ENCODE results near the gene TTLL3. TPM values are rescaled to one million over a fixed set of nuclear protein-coding genes. Genes with fewer than 3 reads are reported as not detected.

The TTLL3 gene, protein sequence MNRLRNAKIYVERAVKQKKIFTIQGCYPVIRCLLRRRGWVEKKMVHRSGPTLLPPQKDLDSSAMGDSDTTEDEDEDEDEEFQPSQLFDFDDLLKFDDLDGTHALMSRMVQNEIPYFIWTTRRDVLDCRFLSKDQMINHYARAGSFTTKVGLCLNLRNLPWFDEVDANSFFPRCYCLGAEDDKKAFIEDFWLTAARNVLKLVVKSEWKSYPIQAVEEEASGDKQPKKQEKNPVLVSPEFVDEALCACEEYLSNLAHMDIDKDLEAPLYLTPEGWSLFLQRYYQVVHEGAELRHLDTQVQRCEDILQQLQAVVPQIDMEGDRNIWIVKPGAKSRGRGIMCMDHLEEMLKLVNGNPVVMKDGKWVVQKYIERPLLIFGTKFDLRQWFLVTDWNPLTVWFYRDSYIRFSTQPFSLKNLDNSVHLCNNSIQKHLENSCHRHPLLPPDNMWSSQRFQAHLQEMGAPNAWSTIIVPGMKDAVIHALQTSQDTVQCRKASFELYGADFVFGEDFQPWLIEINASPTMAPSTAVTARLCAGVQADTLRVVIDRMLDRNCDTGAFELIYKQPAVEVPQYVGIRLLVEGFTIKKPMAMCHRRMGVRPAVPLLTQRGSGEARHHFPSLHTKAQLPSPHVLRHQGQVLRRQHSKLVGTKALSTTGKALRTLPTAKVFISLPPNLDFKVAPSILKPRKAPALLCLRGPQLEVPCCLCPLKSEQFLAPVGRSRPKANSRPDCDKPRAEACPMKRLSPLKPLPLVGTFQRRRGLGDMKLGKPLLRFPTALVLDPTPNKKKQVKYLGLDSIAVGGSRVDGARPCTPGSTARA
- total RNA-seq, result 13.6 TPM

DNA sequence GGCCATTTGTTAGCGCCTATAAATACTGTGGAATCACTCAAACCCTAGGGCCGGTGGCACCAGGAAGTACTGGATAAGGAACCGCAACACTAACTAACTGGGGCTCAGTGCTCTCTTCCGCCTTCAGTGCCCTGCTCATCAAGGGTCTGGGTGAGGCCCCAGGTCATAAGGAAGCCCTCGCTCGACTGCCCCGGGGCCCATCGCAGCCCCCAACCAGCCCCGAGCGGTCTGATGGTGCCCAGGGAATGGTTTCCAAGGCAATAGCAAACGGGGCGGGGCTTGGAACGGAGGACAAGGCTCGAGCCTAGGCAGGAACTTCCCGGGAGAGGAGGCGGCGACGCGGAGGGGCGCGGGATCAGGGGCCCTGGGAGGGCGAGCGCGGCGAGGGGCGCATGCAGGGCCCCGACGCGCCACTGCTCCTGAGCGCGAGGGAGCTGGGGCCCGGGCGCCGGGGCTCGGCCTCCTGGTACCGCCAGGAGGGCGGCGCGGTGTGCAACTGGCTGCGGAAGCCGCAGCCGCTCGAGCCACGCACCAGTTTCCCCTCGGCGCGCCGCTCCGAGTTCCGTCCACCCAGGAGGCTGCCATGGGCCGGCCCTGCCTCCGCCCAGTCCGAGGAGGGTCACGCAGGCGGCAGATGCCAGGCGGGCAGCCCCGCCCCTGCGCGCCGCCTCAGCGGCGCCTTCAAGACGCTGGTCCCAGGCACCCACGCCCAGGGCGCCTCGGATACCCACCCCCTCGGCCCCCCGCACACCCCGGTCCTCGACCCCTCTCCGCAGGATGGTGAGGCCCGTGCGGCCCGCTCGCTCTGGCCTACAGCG lies at the start of gene TTLL3:
Gene TTLL3 (plus strand): TSS at position 648 of the 818 bp plus-strand sequence. CDS start 400 bp downstream, outside the sequence.
- H3K9ac ChIP-seq (ENCODE audit: low read depth in 1 of 3, low read length in 3 of 3), result peak within 1 kb of the TSS; percentile 73 to 89 (median 81)
- H3K36me3 ChIP-seq (ENCODE audit: control insufficient read depth in 3 of 3, insufficient read depth in 3 of 3, low read length in 3 of 3), result peaks cover 17 to 26% (median 25%) of the 10 kb centered on the region in 3 donors
- H3K4me1 ChIP-seq (ENCODE audit: control insufficient read depth in 3 of 3, insufficient read depth in 3 of 3, low read length in 3 of 3), result peaks cover 15 to 22% (median 21%) of the 10 kb centered on the region in 3 donors
- H3K27ac ChIP-seq (ENCODE audit: low read depth, low read length), result peak within 1 kb of the TSS; percentile 85
- no peaks in the 10 kb centered on the region for H3K9me3 ChIP-seq (ENCODE audit: control insufficient read depth in 3 of 3, low read length in 3 of 3)
- H3K27me3 ChIP-seq (ENCODE audit: control insufficient read depth in 3 of 3, insufficient read depth in 3 of 3, low read length in 3 of 3), result no peaks in the 10 kb centered on the region
- peak within 1 kb of the TSS; percentile 75 to 79 (median 76) for H3K4me3 ChIP-seq (ENCODE audit: low read length in 3 of 3)

DNA sequence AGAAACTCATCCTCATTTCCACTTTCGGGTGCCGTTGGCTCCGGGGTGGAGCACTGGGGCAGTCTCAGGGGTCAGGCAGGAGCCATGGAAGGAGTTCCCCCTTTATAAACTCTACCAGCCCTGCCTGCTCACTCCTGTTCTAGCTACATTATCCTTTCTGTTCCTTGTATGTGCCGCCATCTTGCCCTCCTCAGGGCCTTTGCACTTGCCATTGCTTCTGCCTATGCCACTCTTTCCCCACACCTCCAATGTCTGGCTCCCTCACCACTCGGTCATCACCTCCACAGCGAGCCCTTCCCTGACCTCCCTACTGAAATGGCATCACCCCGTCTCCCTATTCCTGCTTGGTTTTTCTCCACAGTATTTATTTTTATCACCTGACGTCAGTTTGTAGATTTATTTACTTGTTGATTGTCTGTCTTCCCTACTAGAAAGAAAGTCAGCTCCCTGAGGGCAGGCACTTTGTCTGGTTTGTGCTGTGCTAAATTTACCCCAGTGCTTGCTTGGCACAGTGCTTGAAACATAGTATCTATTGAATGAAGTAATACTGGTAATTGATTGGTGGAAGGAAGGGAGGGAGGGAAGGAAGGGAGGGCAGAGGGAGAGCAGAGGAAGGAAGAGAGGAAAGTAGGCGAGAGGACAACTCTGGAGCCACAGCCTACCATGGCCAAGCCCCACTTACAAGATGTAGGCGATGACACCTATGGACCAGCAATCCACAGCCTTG lies 49.1 kb upstream of the TTLL3 start:
- H3K9ac ChIP-seq (ENCODE audit: low read depth in 1 of 3, low read length in 3 of 3), result no peak overlapping the region
- H3K27me3 ChIP-seq (ENCODE audit: control insufficient read depth in 3 of 3, insufficient read depth in 3 of 3, low read length in 3 of 3), result no peaks in the 10 kb centered on the region
- no peak overlapping the region for H3K4me3 ChIP-seq (ENCODE audit: low read length in 3 of 3)
- no peak overlapping the region for H3K27ac ChIP-seq (ENCODE audit: low read depth, low read length)
- H3K36me3 ChIP-seq (ENCODE audit: control insufficient read depth in 3 of 3, insufficient read depth in 3 of 3, low read length in 3 of 3), result peaks cover 36 to 43% (median 42%) of the 10 kb centered on the region in 3 donors
- H3K9me3 ChIP-seq (ENCODE audit: control insufficient read depth in 3 of 3, low read length in 3 of 3), result no peaks in the 10 kb centered on the region
- H3K4me1 ChIP-seq (ENCODE audit: control insufficient read depth in 3 of 3, insufficient read depth in 3 of 3, low read length in 3 of 3), result no peaks in the 10 kb centered on the region

- H3K4me3 ChIP-seq (ENCODE audit: low read length in 3 of 3), result no peak overlapping the region
- H3K9me3 ChIP-seq (ENCODE audit: control insufficient read depth in 3 of 3, low read length in 3 of 3), result no peaks in the 10 kb centered on the region
- H3K9ac ChIP-seq (ENCODE audit: low read depth in 1 of 3, low read length in 3 of 3), result no peak overlapping the region
- H3K27ac ChIP-seq (ENCODE audit: low read depth, low read length), result no peak overlapping the region
- peaks cover 1 to 3% (median 1%) of the 10 kb centered on the region in 3 donors for H3K4me1 ChIP-seq (ENCODE audit: control insufficient read depth in 3 of 3, insufficient read depth in 3 of 3, low read length in 3 of 3)
- H3K36me3 ChIP-seq (ENCODE audit: control insufficient read depth in 3 of 3, insufficient read depth in 3 of 3, low read length in 3 of 3), result peaks cover 26 to 35% (median 34%) of the 10 kb centered on the region in 3 donors
- H3K27me3 ChIP-seq (ENCODE audit: control insufficient read depth in 3 of 3, insufficient read depth in 3 of 3, low read length in 3 of 3), result no peaks in the 10 kb centered on the region
These were observed 48.1 kb upstream of the TTLL3 start for GRCh38 chr3:9761919-9762318.

DNA sequence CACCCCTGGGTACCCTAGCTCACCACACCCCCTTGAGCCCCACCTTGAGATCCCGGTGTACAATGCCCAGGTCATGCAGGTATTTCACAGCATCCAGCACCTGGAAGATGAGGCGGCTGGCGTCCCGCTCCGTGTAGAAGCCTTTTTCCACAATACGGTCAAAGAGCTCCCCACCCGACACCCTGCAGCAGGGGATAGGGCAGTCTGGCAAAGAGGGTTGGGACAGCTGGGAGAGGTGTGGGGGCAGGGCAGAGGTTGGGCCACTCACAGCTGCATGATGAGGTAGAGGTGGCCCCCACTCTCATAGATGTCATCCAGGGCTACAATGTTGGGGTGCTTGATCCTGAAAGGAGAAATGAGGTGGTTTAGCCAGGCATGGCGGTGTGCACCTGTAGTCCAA lies 47.2 kb upstream of the TTLL3 start:
- Histone ChIP-seq H3K4me3 (ENCODE audit: low read length in 3 of 3) (no peak overlapping the region), H3K27ac (ENCODE audit: low read depth, low read length) (no peak overlapping the region), H3K36me3 (ENCODE audit: control insufficient read depth in 3 of 3, insufficient read depth in 3 of 3, low read length in 3 of 3) (peaks cover 18 to 28% (median 28%) of the 10 kb centered on the region in 3 donors), H3K9ac (ENCODE audit: low read depth in 1 of 3, low read length in 3 of 3) (no peak overlapping the region), H3K4me1 (ENCODE audit: control insufficient read depth in 3 of 3, insufficient read depth in 3 of 3, low read length in 3 of 3) (peaks cover 4 to 11% (median 7%) of the 10 kb centered on the region in 3 donors), H3K27me3 (ENCODE audit: control insufficient read depth in 3 of 3, insufficient read depth in 3 of 3, low read length in 3 of 3) (no peaks in the 10 kb centered on the region), H3K9me3 (ENCODE audit: control insufficient read depth in 3 of 3, low read length in 3 of 3) (no peaks in the 10 kb centered on the region)

GRCh38 chr3:9765865-9766264 lies 44.2 kb upstream of the TTLL3 start:
- peaks cover 4 to 17% (median 12%) of the 10 kb centered on the region in 3 donors for H3K36me3 ChIP-seq (ENCODE audit: control insufficient read depth in 3 of 3, insufficient read depth in 3 of 3, low read length in 3 of 3)
- peaks cover 20 to 34% (median 30%) of the 10 kb centered on the region in 3 donors for H3K4me1 ChIP-seq (ENCODE audit: control insufficient read depth in 3 of 3, insufficient read depth in 3 of 3, low read length in 3 of 3)
- peaks cover 0 to 12% (median 4%) of the 10 kb centered on the region in 3 donors for H3K27me3 ChIP-seq (ENCODE audit: control insufficient read depth in 3 of 3, insufficient read depth in 3 of 3, low read length in 3 of 3)
- no peaks in the 10 kb centered on the region for H3K9me3 ChIP-seq (ENCODE audit: control insufficient read depth in 3 of 3, low read length in 3 of 3)
- H3K27ac ChIP-seq (ENCODE audit: low read depth, low read length), result no peak overlapping the region
- no peak overlapping the region for H3K4me3 ChIP-seq (ENCODE audit: low read length in 3 of 3)
- no peak overlapping the region for H3K9ac ChIP-seq (ENCODE audit: low read depth in 1 of 3, low read length in 3 of 3)

DNA sequence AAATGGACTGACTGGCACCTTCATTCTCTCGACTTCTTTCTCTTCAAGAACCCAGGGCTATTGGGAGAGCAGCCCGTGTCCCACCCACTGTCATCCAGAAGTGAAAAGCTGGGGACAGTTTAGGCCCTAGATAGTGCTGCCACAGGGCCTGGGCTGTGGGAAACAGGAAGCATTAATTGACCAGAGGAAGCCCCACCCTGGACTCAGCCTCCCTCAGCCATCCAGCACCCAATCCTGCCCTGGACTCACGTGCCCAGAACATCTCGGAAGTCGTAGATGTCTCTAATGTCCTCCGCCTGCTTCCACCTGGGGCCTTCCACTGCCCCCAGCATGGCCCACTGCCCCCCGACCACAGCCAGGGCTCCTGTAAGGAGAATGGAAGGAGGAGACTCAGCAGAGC lies 42.6 kb upstream of the TTLL3 start:
- no peak overlapping the region for H3K27ac ChIP-seq (ENCODE audit: low read depth, low read length)

GRCh38 chr3:9768141-9768775 lies 41.8 kb upstream of the TTLL3 start:
- no peaks in the 10 kb centered on the region for H3K9me3 ChIP-seq (ENCODE audit: control insufficient read depth in 3 of 3, low read length in 3 of 3)
- peaks cover 20 to 34% (median 30%) of the 10 kb centered on the region in 3 donors for H3K4me1 ChIP-seq (ENCODE audit: control insufficient read depth in 3 of 3, insufficient read depth in 3 of 3, low read length in 3 of 3)
- H3K27ac ChIP-seq (ENCODE audit: low read depth, low read length), result no peak overlapping the region
- peaks cover 0 to 9% (median 2%) of the 10 kb centered on the region in 3 donors for H3K36me3 ChIP-seq (ENCODE audit: control insufficient read depth in 3 of 3, insufficient read depth in 3 of 3, low read length in 3 of 3)
- peaks cover 0 to 12% (median 4%) of the 10 kb centered on the region in 3 donors for H3K27me3 ChIP-seq (ENCODE audit: control insufficient read depth in 3 of 3, insufficient read depth in 3 of 3, low read length in 3 of 3)
- H3K4me3 ChIP-seq (ENCODE audit: low read length in 3 of 3), result peak overlapping the region in 1 of 3 donors; percentile 6
- H3K9ac ChIP-seq (ENCODE audit: low read depth in 1 of 3, low read length in 3 of 3), result peak overlapping the region in 1 of 3 donors; percentile 27

More for the DNA sequence above, 42.6 kb upstream of the TTLL3 start:
- Histone ChIP-seq H3K27me3 (ENCODE audit: control insufficient read depth in 3 of 3, insufficient read depth in 3 of 3, low read length in 3 of 3) (peaks cover 0 to 12% (median 4%) of the 10 kb centered on the region in 3 donors), H3K9me3 (ENCODE audit: control insufficient read depth in 3 of 3, low read length in 3 of 3) (no peaks in the 10 kb centered on the region), H3K4me3 (ENCODE audit: low read length in 3 of 3) (no peak overlapping the region), H3K36me3 (ENCODE audit: control insufficient read depth in 3 of 3, insufficient read depth in 3 of 3, low read length in 3 of 3) (peaks cover 0 to 11% (median 6%) of the 10 kb centered on the region in 3 donors), H3K4me1 (ENCODE audit: control insufficient read depth in 3 of 3, insufficient read depth in 3 of 3, low read length in 3 of 3) (peaks cover 20 to 34% (median 30%) of the 10 kb centered on the region in 3 donors), H3K9ac (ENCODE audit: low read depth in 1 of 3, low read length in 3 of 3) (peak overlapping the region in 1 of 3 donors; percentile 54)

DNA sequence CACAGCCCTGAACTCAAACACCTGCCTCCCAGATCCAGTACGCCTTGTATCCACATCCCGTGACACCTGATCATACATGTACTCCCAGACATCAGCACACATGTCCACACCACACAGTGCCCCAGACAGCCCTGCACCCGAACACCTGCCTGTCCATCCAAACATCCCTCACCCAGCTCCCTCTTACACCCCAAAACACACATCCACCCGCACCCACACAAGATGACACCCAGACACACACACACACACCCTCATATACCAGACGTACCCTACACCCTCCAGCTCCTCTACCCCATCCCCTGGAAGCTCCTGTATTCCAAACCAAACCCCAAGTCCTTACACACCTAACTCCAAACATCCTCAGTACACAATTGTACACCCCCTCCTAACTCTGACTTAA lies 41.0 kb upstream of the TTLL3 start:
- Histone ChIP-seq H3K4me3 (ENCODE audit: low read length in 3 of 3) (peak overlapping the region; percentile 67 to 77 (median 72)), H3K9me3 (ENCODE audit: control insufficient read depth in 3 of 3, low read length in 3 of 3) (no peaks in the 10 kb centered on the region), H3K27ac (ENCODE audit: low read depth, low read length) (peak overlapping the region; percentile 79), H3K4me1 (ENCODE audit: control insufficient read depth in 3 of 3, insufficient read depth in 3 of 3, low read length in 3 of 3) (peaks cover 20 to 34% (median 30%) of the 10 kb centered on the region in 3 donors), H3K36me3 (ENCODE audit: control insufficient read depth in 3 of 3, insufficient read depth in 3 of 3, low read length in 3 of 3) (peaks cover 0 to 7% (median 2%) of the 10 kb centered on the region in 3 donors), H3K9ac (ENCODE audit: low read depth in 1 of 3, low read length in 3 of 3) (peak overlapping the region; percentile 35 to 78 (median 76)), H3K27me3 (ENCODE audit: control insufficient read depth in 3 of 3, insufficient read depth in 3 of 3, low read length in 3 of 3) (peaks cover 0 to 12% (median 4%) of the 10 kb centered on the region in 3 donors)

All from skeletal muscle tissue (tissue), 4 donors.